NCI-H748 treated with DMSO at 0.1 percent for 48 hours (cell line): Measurements from ENCODE around the gene SEMA5A.

ENCODE experiments used
- DNase-seq: peaks from one replicate; lab custom pipeline; 2025; lab: John Stamatoyannopoulos, UW

Gene SEMA5A

GRCh38 chr5:9166202-9167112, 379.4 kb downstream of the SEMA5A start:
- no peak for DNase-seq

- DNase-seq = peak; percentile 73
Observed at GRCh38 chr5:9165546-9165945, 380.3 kb downstream of the SEMA5A start.

- DNase-seq = no peak
Observed at GRCh38 chr5:9160747-9161146, 385.1 kb downstream of the SEMA5A start.

- DNase-seq = no peak
Observed at GRCh38 chr5:9157811-9158210, 388.1 kb downstream of the SEMA5A start.

GRCh38 chr5:9157020-9157419, 388.9 kb downstream of the SEMA5A start:
- DNase-seq = no peak

- no peak for DNase-seq
Observed at GRCh38 chr5:9156282-9156681, 389.6 kb downstream of the SEMA5A start.

- no peak for DNase-seq
Observed at GRCh38 chr5:9151684-9152427, 394.0 kb downstream of the SEMA5A start.

GRCh38 chr5:9149988-9150387, 395.9 kb downstream of the SEMA5A start:
- DNase-seq = no peak

- DNase-seq = no peak
Observed at GRCh38 chr5:9148242-9148641, 397.6 kb downstream of the SEMA5A start.

- no peak for DNase-seq
Observed at GRCh38 chr5:9140711-9141110, 405.2 kb downstream of the SEMA5A start.

- DNase-seq = no peak
Observed at GRCh38 chr5:9140202-9140601, 405.7 kb downstream of the SEMA5A start.

GRCh38 chr5:9139344-9139743, 406.5 kb downstream of the SEMA5A start:
- DNase-seq = no peak

- DNase-seq = no peak
Observed at GRCh38 chr5:9128136-9128535, 417.7 kb downstream of the SEMA5A start.

- DNase-seq = no peak
Observed at GRCh38 chr5:9126490-9126889, 419.4 kb downstream of the SEMA5A start.

GRCh38 chr5:9125852-9126251, 420.0 kb downstream of the SEMA5A start:
- no peak for DNase-seq

GRCh38 chr5:9124838-9125237, 421.0 kb downstream of the SEMA5A start:
- no peak for DNase-seq

GRCh38 chr5:9124071-9124470, 421.8 kb downstream of the SEMA5A start:
- no peak for DNase-seq

- DNase-seq = no peak
Observed at GRCh38 chr5:9122528-9122927, 423.3 kb downstream of the SEMA5A start.

- DNase-seq = no peak
Observed at GRCh38 chr5:9121597-9121996, 424.3 kb downstream of the SEMA5A start.

- DNase-seq = no peak
Observed at GRCh38 chr5:9118852-9119251, 427.0 kb downstream of the SEMA5A start.

GRCh38 chr5:9115093-9115492, 430.8 kb downstream of the SEMA5A start:
- DNase-seq = no peak

- DNase-seq = no peak
Observed at GRCh38 chr5:9112520-9113291, 433.2 kb downstream of the SEMA5A start.
